GM21423 (cell line): ENCODE measurements around the gene HSP90AA1.
A peak's percentile ranks its signal among the peaks of the same experiment; 100 is the strongest.
"Not testable (repeated sequence)": the region's sequence is repeated elsewhere in the genome, so short reads cannot be mapped to it uniquely, and the experiment has no call there.

ENCODE experiments used
- ATAC-seq: cut with Tn5 transposase; IDR thresholded peaks from one replicate; pipeline ENCODE4 v1.9.1; 2021; ENCODE audit warnings: mild to moderate bottlenecking, moderate library complexity; ENCODE audit not compliant: unreplicated experiment

The HSP90AA1 gene

DNA sequence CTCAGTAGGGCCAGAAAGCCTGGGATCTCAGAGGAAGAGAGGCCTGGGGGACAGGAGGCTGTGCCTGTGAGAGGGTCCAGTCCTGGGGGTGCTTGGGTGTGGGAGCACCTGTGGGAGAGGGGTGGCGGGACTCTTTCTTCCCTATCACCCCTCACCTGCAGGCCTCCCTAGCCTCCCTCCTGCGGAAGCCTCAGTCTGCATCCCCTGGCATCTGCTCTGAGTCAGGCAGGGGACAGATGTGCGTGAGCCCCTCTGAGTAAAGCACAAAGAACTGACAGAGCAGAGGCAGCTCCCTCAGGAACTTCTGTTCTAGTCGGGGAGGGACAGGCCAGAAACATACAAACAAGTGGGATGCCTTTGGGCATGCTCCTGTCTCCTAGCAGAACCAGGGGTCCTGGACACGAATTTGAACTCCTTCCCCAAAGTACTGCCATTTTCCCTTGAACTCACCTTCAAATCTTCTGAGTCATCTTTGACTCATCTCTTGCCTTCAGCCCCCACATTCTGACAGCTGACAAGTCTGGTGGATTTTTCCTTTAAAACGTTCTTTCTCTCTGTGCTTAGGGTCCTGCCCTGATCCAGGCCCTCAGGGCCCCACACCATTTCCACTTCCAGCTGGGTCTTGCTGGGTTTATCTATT is 8.5 kb upstream of the HSP90AA1 start:
- no peak for ATAC-seq

DNA sequence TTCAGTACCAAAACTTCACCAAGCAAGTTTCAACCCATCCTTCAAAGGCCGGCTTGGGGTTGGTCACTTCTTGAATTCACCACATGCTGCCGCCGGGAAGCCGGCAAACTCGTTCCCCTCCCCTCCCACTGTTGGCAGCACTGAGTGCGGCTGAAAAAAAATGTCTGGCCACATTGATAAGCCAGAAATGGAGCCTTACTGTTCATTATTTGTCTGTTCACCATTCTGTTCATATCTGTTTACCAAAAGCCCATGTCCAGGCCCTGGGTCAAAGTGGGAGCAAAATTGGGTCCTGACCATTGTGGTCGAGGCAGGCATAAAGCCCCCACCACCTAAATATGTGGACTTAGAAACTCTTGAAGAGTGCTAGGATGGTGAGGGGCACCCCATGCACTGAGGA is 7.3 kb upstream of the HSP90AA1 start:
- ATAC-seq: no peak

DNA sequence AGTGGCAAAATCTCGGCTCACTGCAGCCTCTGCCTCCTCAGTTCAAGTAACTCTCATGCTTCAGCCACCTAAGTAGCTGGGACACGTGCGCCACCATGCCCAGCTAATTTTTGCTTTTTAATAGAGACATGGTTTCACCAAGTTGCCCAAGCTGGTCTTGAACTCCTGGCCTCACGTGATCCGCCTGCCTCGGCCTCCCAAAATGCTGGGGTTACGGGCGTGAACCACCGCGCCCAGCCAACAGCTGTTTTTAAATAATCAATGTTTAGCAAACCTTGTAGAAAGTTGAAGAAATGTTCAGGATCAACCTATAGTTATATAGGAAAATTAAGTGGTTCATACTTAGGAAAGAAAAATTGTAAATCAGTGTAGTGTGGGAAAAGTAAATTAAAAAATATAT is 6.0 kb upstream of the HSP90AA1 start:
- no peak for ATAC-seq

DNA sequence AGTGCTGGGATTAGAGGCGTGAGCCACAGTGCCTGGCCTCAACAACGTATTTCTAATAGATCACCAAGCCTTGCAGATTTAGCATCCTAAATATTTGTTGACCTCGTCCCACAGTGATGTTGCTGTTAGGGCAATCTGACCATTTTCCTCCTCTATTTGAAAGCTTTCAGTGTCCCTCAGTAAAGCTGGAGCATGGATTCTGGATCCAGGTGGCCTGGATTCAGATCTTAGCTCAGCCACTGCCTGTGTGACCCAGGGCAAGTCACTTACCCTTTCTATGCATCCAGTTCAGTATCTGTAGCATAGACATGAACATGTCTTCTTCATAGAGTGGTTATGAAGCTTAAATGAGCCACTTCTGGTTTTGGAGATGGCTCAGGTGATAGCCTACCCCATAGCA is 3.9 kb upstream of the HSP90AA1 start:
- ATAC-seq: no peak

DNA sequence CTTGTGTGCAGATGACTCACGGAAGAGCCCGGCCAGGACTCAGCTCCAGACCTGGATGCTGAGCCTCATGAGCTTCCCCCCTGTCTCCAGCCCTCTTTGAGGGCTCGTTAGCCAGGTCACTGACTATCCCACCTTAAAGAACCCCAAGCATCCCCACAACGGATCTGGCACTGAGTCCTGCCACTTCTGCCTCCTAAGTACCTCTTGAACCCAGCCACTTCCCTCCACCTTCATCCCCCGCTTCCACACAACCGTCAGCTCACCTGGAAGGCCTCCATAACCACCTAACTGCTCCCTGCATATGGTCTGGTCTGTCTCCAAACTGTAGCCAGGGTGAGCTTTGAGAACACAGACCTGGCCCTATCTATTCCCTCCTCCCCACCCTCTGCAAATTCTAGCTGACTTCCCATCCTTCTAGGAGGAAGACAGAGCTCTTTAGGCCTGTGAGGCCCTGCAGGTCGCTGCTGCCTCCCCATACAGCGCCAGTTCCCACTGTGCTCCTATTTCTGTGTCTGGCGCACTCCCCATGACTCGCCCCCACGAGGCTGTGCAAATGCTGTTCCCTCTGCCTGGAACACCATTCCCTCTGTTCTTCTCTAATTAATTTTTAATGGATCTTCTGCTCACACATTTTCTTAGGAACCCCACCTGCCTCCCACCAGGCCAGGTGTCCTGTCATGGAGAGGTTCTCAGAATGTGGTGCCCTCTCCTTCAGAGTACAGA is 2.9 kb upstream of the HSP90AA1 start:
- ATAC-seq: no peak

DNA sequence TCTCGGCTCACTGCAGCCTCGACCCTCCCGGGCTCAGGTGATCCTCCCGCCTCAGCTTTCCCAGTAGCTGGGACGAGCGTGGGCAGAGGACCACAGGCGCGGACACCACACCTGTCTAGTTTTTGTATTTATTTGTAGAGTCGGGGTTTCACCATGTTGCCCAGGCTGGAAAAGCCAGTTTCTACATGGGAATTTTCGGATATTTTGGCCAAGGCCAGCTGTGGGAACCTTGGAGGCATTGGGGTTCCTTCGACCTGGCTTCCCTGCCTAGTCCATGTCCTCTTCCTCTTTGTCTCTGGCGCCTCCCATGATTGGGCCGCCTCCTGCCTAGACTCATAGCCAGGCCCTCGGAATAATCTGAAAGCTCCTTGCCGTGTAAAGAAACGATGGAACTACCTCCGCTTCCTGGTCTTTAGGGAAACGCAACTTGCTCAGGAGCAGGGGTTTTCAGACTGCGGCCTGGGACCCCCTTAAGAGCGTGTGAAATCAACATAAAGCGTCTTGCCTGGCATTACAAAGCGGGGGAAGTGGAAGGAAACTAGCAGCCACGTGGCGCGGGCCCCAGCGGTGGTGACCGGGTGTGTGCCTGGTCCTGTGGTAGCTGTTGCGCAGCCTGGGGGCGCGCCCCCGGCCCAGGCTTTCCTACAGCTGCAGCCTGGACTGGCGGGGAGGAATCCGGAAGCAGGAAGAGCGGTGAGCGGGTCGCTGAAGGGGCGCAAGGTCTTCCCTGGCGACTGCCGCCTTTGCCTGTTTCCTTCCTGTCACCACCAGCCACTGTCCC is 1.4 kb upstream of the HSP90AA1 start:
- no peak for ATAC-seq

DNA sequence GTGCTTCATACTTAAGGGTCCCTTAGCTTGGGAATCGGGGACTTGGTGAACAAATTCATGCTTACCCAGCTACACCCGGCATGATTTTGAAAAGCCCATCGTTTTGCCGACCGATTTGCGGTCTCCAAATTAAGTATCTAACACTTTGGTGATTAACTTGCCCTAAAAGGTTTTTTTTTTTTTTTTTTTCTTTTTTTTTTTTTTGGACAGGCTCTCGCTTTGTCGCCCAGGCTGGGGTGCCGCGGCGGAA is 843 bp upstream of the HSP90AA1 start:
- ATAC-seq: no peak

DNA sequence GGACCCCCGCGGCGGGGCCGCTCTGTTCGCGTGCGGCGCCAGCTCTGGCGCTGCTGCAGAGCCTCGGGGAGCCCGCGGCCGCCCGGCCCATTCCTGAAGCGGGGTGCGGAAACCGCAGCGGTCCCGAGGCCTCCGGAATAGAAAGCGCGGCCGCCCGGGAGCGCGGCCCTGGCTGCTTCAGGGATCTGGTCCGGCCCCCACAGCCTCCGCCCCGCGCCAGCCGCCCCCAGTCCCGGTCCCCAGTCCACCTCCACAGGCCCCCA is 204 bp downstream of the HSP90AA1 start:
- no peak for ATAC-seq

DNA sequence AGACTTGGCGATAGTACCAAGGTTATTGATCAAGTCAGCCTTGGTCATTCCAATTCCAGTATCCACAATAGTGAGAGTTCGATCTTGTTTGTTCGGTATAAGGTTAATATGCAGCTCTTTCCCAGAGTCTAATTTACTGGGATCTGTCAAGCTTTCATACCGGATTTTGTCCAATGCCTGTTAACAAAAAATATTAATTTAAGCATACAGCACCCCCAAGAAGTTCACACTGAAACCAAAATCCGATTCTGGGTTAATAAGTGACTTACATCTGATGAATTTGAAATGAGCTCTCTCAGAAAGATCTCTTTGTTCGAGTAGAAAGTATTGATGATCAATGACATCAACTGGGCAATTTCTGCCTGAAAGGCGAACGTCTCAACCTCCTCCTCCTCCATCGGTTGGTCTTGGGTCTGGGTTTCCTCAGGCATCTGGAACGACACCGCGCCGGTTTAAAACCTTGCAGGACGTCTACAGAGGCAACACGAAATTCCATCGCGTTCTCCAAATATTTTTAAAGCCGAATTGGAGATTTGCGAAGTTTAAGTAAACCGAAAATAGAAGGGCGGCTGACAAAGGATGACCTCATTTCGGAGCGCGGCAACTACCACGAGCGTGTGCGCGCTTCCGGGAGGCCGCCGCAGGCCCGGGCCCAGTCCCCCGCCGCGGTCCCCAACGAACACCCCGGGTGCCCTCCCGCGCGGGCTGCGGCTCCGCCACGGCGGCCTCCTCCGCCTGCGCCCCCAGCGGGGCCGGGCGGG is 716 bp downstream of the HSP90AA1 start:
- ATAC-seq: peak; percentile 32

DNA sequence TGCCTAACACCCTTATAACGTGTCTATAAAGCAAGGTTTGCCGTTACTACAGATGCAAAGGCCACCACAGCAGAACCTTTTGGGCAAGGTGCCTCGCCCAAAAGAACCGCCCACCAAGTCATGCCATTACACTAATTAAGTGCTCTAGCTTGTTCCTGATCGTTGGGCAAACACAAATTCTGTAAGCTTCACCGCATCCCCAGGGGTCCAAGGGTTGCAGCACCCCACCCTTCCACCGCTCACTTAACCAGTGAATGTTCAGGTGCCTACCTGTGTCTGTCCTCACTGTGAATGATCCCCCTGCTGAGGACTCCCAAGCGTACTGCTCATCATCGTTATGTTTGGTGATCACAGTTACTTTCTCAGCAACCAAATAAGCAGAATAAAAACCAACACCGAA is 1.4 kb downstream of the HSP90AA1 start:
- no peak for ATAC-seq

DNA sequence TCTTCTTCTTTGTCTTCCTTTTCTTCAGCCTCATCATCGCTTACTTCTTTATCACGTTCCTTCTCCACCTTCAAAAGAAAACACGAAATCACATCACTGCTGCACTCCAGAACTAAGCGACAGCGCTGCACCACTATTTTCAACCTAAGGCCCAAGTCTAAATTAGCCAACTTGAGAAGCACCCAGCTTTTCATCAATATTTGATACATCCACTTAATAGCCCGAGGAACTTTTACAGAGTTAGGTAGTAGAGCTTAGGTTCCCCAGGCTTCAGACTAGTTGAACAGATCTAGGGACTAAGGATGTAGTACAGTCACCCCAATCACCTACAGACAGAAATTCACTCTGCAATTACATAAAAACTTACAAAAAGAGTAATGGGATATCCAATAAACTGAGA is 1.9 kb downstream of the HSP90AA1 start:
- no peak for ATAC-seq

DNA sequence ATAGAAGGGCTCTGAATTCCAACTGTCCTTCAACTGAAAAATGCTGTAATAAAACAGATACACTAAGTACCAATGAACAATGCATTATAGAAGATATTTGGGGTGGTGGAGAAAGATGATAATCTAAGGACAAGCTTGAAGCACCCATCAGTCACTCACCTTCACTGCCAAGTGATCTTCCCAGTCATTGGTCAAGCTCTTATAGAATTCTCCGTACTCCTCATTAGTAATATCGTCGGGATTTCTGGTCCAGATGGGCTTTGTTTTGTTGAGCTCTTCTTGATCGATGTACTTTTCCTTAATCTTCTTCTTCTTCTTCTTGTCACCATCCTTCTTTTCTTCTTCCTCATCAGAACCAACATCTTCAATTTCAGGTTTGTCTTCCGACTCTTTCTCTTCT is 2.3 kb downstream of the HSP90AA1 start:
- ATAC-seq: not testable (repeated sequence)

DNA sequence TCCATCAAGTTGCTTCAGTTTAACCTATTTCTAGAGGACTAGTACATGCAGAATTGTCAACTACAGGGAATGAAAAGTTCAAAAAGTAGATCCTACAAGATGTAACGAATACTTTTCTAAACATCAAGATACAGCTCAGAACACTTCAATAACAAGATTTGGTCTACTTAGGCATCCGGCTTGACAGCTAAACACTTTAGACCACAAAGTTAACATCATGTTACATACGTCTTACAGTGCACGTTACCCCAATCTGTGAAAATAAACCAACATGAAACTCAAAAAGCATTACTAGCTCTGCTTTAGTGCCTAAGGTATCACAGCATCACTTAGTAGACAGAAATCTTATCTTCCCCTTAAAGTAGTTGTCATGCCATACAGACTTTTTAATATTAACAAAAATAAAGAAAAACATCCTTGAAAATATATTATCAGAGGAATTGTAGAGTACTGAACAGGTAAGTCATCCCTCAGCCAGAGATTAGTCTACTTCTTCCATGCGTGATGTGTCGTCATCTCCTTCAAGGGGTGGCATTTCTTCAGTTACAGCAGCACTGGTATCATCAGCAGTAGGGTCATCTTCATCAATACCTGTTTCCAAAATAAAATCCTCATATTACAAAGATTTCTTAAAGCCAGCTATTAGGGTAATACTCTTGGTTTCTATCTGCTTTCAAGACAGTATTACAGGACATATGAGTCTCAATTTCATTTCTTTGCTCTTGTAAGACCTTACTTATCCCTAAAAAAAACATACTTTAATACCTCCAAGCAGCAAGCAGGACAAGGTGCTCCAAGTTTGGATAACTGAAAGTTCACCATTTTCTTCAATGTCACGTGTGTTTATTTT is 5.4 kb downstream of the HSP90AA1 start:
- ATAC-seq: no peak

DNA sequence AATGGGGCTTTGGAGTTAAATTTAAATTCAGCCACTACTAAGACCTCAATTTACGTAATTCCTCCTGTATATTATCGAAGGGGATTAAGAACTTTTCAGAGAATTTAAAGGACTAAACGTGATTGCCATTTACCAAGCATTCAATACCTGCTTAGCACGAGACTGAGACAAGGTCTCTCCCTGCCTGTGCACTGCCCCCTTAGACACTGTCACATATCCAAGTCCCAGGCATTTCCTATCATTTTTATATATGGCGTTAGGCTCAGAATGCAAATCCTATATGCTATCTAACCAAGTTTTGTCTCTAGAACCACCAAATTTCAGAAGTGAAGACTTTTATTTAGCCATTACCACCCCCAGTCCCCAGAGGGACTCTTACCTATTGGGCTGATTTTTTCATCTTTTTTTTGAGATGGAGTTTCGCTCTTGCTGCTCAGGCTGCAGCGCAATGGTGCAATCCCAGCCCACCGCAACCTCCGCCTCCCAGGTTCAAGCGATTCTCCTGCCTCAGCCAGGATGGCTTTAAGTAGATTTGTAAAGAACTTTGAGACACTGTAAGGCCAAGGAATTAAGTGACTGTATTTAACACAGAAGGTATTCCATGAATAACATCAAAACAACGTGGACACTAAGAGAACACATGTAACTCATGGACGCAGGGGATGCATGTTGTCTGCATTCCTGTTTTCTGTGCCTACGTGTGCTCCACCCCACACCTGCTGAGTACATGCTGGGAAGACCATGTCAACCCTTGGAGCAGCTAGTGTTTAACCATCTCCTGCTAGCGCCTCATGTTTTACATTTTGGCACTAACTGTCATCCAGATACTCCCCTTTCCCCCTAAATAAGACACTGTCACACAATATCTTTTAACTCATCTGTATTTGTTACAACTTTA is 6.4 kb downstream of the HSP90AA1 start:
- no peak for ATAC-seq

DNA sequence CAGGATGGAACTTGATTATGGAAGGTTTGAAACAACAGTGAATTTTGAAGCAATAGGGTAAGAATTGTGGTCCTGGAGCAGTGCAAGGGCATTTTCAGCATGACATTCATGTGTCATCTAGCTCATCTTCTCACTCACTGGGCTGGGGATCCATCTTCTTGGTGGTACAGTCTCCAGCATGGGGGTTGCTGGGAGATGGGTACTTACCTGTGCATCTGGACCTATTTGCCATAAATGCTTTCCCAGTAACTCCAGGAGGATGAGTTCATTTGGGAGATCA is 7.2 kb downstream of the HSP90AA1 start:
- no peak for ATAC-seq

DNA sequence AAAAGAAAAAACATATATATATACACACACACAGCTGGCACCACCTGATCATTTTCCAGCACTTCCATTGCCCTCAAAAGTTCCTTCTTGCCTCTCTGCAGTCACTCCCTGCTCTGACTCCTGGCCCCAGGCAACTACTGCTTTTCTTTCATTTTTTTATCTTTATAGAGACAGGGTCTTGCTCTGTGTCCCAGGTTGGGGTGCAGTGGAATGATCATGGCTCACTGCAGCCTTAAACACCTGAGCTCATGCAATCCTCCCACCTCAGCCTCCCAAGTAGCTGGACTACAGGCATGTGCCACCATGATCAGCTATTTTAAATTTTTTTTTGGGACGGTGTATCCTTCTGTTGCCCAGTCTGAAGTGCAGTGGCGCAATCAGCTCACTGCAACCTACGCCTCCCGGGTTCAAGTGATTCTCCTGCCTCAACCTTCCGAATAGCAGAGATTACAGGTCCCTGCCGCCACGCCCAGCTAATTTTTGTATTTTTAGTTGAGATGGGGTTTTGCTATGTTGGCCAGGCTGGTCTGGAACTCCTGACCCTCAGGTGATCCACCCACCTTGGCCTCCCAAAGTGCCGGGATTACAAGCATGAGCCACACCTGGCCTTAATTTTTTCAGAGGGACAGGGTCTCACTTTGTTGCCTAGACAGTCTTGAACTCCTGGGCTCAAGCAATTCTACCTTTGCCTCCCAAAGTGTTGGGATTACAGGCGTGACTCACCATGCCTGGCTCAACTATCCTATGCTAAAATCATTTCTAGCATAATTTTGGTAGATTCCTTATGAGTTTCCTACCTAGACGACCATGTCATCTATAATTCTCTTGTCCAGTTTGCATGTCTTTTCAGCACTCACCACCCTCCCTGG is 7.8 kb downstream of the HSP90AA1 start:
- no peak for ATAC-seq

DNA sequence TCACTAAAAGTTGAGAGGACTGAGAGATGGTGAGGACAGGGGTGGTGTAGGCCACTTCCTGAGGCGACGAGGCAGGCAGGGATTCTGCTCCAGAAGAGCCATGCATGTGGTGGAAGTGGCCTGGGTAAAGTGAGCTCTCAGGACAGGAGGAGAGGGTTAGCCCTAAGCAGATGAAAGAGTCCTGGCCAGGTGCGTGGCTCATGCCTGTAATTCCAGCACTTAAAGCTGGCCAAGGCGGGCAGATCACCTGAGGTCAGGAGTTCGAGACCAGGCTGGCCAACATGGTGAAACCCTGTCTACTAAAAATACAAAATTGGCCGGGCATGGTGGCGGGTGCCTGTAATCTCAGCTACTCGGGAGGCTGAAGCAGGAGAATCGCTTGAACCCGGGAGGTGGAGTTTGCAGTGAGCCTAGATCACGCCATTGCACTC is 8.5 kb downstream of the HSP90AA1 start:
- ATAC-seq: not testable (repeated sequence)

DNA sequence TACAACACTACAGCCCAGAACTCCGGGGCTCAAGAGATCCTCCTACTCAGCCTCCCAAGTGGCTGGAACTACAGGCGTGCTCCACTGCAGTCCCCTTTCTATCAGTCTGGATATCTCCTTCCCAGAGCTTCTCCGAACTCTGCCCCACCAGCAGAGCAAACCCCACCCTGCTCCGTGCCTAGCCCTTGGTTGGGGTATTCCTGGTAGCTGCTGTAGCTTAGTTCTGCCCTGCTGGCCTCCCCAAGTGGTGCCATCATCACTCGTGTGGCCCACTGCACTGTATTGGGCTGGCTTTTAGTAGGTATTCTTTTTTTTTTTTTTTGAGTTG is 9.5 kb downstream of the HSP90AA1 start:
- ATAC-seq: no peak

DNA sequence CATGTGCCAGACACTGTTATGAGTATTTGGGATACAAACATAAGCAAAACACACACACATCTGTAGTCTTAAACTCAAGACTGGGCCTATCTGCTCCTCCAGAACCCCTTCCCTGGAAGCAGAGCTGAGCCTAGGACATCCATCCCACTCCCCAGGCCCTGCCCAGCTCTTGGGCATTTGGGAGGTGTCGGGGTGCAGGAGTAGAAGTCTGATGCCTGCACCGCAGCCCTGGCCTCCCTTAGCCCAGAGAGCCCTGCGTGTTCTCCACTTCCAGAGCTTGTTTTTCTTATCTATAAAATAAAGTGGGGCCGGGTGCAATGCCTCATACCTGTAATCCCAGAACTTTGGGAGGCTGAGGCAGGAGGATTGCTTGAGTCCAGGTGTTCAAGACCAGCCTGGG is 11.7 kb downstream of the HSP90AA1 start:
- no peak for ATAC-seq
